Measurements from ENCODE around the gene CYSRT1.
A peak's percentile ranks its signal among the peaks of the same experiment; 100 is the strongest.

CYSRT1 gene

DNA sequence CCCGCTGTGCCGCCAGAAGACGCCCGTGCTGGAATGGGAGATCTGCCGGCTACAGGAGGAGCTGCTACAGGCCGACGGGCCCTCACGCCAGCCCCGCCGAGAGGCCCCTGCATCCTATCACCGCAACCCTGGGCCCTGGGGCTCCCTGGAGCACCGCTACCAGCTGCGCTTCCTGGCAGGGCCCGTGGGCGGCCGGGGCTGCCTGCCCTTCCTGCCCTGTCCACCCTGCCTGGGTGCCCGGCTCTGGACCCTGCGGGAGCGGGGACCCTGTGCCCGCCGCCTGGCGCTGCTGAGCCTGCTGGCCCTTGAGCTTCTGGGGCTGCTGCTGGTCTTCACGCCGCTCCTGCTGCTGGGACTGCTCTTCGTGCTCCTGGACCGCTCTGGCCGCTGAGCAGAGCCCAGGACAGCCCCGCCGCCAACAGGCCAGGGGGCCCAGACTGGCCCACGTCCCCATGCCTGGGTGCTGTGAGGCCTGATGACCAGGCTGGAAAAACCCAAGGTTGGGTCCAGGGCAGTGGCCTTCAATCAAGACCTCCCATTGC lies 6.7 kb upstream of the CYSRT1 start:
- peaks cover 0 to 64% (median 12%) of the 10 kb centered on the region in 11 experiments; a peak in 10 of 22 replicates for H4K20me1 ChIP-seq
- no peak for TF ChIP-seq Cebpa-rat (IDR thresholded peaks at IDR 0.05)
- peaks cover 20 to 58% (median 41%) of the 10 kb centered on the region in 11 experiments; a peak in 20 of 22 replicates for H3K36me3 ChIP-seq
- no peaks in the 10 kb centered on the region for H3K27me3 ChIP-seq
- H3K9ac ChIP-seq, result peak overlapping the region in 7 of 11 experiments; percentile 24 to 74 (median 57); a peak in 10 of 22 replicates
- peak overlapping the region in 7 of 11 experiments; percentile 63 to 96 (median 80); a peak in 16 of 22 replicates for H3K4me2 ChIP-seq
- H3K4me1 ChIP-seq, result peaks cover 29 to 62% (median 42%) of the 10 kb centered on the region in 10 experiments
- H3K9me3 ChIP-seq (replicated peaks in 1 of 11), result no peaks in the 10 kb centered on the region
- peak overlapping the region in 1 of 10 experiments; percentile 43; a peak in 2 of 20 replicates for H3K4me3 ChIP-seq
- peak overlapping the region in 4 of 11 experiments; percentile 49 to 68 (median 56); a peak in 10 of 22 replicates for H3K27ac ChIP-seq

DNA sequence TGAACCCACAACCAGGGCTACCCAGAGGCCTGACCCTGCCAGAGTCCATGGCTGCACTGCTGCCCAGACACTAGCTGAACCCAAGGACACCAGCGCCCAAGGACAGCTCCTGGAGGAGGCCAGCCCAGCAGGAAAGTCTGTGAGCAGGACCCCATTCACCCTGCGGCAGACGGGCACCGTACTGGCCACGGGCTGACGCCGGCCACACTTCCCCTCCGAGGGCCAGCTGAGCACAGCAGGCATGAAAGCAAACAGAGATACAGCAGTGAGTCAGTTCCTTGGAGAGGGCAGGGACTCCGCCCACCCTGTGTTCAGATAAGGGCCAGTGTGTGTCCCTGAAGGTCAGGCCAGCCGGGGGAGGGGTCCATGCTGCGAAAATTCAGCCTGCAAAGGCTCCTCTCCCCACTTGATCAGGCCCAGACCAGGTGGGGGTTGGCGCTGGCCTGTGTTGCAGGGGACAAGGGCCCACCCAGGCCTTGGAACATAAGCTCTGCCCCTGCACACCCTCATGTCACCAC lies 6.2 kb upstream of the CYSRT1 start:
- Histone ChIP-seq H3K4me2 (peak overlapping the region in 5 of 11 experiments; percentile 46 to 96 (median 85); a peak in 10 of 22 replicates), H3K9ac (peak overlapping the region in 7 of 11 experiments; percentile 17 to 74 (median 42); a peak in 10 of 22 replicates), H3K27me3 (no peaks in the 10 kb centered on the region), H3K27ac (peak overlapping the region in 4 of 11 experiments; percentile 49 to 68 (median 56); a peak in 7 of 22 replicates), H3K9me3 (replicated peaks in 1 of 11) (no peaks in the 10 kb centered on the region), H3K4me1 (peaks cover 30 to 63% (median 42%) of the 10 kb centered on the region in 10 experiments), H3K36me3 (peaks cover 20 to 53% (median 38%) of the 10 kb centered on the region in 11 experiments; a peak in 20 of 22 replicates), H3K4me3 (peak overlapping the region in 1 of 10 experiments; percentile 43; a peak in 1 of 20 replicates), H4K20me1 (peaks cover 0 to 58% (median 12%) of the 10 kb centered on the region in 11 experiments; a peak in 10 of 22 replicates)
- TF ChIP-seq Cebpa-rat (IDR thresholded peaks at IDR 0.05), result no peak

DNA sequence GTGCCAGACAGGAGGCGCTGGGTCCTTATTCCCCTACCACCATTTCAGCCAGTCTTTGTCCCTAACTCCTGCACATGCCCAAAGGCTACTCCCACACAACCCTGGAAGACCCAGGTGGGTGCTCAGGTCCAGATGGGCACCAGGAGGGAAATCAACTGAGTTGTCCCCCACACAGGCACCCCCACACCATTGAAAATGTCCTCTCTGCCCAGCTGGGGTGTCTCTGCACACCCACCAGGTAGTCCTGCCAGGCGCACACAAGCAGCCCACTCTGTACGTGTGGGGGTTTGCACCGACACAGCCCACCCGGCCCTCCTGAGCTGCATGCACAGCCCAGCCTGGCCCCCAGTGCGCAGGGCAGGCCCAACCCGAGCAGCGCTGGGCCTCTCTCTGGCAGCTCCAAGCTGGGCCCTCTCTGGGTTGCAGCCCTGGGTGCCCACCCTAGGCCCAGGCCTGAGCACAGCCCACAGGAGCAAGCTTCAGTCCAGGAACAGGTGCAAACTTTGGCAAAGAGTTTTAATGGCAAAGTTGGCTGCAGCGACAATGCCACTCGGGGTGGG lies 5.1 kb upstream of the CYSRT1 start:
- no peak overlapping the region for H3K27ac ChIP-seq
- H3K9ac ChIP-seq, result no peak overlapping the region; a peak in 1 of 22 replicates
- TF ChIP-seq Cebpa-rat (IDR thresholded peaks at IDR 0.05), result no peak
- no peaks in the 10 kb centered on the region for H3K27me3 ChIP-seq
- H3K4me3 ChIP-seq, result no peak overlapping the region
- peak overlapping the region in 3 of 11 experiments; percentile 85 to 96 (median 86); a peak in 4 of 22 replicates for H3K4me2 ChIP-seq
- H3K4me1 ChIP-seq, result peaks cover 40 to 74% (median 53%) of the 10 kb centered on the region in 10 experiments
- H3K36me3 ChIP-seq, result peaks cover 12 to 43% (median 29%) of the 10 kb centered on the region in 11 experiments; a peak in 20 of 22 replicates
- H4K20me1 ChIP-seq, result peaks cover 0 to 48% (median 12%) of the 10 kb centered on the region in 11 experiments; a peak in 10 of 22 replicates
- no peaks in the 10 kb centered on the region for H3K9me3 ChIP-seq (replicated peaks in 1 of 11)

DNA sequence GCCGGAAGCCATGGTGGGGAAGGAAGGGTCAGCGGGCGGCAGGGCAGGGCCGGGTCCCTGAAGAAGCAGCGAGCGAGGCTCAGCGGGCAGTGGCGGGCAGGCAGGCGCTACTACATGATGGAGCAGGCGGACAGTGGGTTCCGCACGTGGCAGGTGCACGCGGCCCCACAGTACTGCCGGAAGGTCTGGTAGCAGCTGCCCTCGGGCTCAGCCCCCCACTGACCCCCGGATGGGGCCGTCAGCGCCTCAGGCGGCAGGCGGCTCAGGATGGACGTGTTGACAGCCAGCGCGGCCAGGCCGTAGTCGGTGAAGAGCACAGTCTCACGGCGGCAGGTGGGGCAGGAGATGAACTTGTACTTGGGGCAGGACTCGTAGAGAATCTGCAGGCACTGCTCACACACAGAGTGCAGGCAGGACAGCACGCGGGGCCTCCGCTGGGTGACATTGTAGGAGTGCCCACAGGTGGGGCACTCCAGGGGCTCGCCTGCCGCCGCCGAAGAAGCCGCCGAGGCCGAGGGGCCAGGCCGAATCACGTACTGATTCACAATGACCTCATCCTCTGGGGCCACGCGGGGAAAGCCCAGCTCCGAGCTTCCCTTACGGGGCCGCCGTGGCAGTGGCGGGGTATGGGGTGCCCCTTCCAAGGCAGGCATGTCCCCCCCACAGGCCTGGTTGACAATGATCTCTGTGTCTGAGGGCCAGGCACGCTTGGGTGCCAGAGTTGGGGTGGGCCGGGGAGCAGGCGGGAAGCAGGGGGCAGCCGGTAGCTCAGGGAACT lies 4.5 kb upstream of the CYSRT1 start:
- no peak for TF ChIP-seq Cebpa-rat (IDR thresholded peaks at IDR 0.05)
- Histone ChIP-seq H3K27ac (no peak overlapping the region), H3K4me3 (no peak overlapping the region), H3K27me3 (no peaks in the 10 kb centered on the region), H3K4me1 (peaks cover 47 to 80% (median 59%) of the 10 kb centered on the region in 10 experiments), H3K36me3 (peaks cover 9 to 36% (median 23%) of the 10 kb centered on the region in 11 experiments; a peak in 18 of 22 replicates), H3K4me2 (peak overlapping the region in 3 of 11 experiments; percentile 6 to 85 (median 12); a peak in 4 of 22 replicates), H3K9ac (peak overlapping the region in 2 of 11 experiments; percentile 9 to 22; a peak in 1 of 22 replicates), H3K9me3 (replicated peaks in 1 of 11) (no peaks in the 10 kb centered on the region), H4K20me1 (peaks cover 0 to 42% (median 11%) of the 10 kb centered on the region in 11 experiments; a peak in 10 of 22 replicates)

DNA sequence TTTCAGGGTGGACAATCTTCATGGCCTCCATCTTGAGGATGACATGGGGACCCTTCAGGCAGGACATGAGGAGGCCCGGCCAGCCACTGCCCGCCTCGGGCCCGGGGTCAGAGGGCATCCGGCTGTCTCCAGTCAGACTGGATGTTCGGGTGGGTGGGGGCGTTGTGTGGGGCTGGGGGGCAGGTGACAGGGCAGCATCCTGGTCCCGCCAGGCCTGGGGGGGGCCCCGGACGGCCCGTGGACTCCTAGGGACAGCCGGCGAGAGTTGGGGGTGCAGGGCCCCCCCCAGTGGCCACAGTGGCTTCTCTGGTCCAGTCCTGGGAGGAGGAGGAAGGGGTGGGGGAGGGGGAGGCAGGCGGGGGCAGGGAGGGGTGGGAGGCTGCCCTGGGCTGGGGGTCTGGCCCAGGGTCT lies 3.9 kb upstream of the CYSRT1 start:
- TF ChIP-seq Cebpa-rat (IDR thresholded peaks at IDR 0.05), result no peak
- no peaks in the 10 kb centered on the region for H3K27me3 ChIP-seq
- H3K9me3 ChIP-seq (replicated peaks in 1 of 11), result no peaks in the 10 kb centered on the region
- H3K4me2 ChIP-seq, result peak overlapping the region in 9 of 11 experiments; percentile 99 to 100 (median 100); a peak in 13 of 22 replicates
- H3K36me3 ChIP-seq, result peaks cover 3 to 30% (median 17%) of the 10 kb centered on the region in 11 experiments; a peak in 12 of 22 replicates
- H3K4me3 ChIP-seq, result peak overlapping the region in 4 of 10 experiments; percentile 69 to 79 (median 74); a peak in 6 of 20 replicates
- H4K20me1 ChIP-seq, result peaks cover 0 to 40% (median 7%) of the 10 kb centered on the region in 11 experiments; a peak in 9 of 22 replicates
- H3K4me1 ChIP-seq, result peaks cover 49 to 83% (median 61%) of the 10 kb centered on the region in 10 experiments
- peak overlapping the region in 3 of 11 experiments; percentile 83 to 91 (median 85); a peak in 5 of 22 replicates for H3K9ac ChIP-seq
- no peak overlapping the region for H3K27ac ChIP-seq

DNA sequence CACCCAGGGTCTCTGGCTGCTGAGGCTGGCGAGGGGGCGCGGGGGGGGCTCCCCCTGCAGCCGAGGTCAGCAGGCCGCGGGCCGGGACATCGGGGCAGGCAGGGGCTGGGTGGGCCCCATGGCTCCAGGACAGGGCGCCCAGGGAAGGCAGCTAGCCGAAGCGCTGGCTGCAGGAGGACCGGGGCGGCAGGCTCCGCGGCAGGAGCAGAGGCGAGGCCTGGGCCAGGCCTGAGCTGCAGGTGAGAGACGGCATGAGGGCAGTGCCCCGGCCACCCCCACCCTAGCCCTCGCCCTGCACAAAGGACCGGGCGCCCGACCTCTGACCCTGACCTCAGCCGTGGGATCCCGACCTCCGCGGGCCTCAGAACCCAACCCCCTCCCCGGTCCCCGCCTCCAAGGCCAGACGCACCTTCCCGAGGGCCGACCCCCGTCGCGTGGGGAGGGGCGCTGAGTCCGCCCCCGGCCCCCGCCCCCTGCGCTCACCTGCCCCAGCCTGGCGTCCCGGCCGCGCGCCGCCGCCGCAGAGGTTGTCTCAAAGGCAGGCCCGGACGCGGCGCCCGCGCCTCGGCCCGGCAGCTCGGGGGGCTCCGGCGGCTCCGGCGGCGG lies 3.4 kb upstream of the CYSRT1 start:
- Histone ChIP-seq H3K36me3 (peaks cover 0 to 25% (median 12%) of the 10 kb centered on the region in 11 experiments; a peak in 6 of 22 replicates), H3K9ac (peak overlapping the region; percentile 67 to 94 (median 88)), H3K4me2 (peak overlapping the region; percentile 99 to 100 (median 100)), H3K4me1 (peaks cover 44 to 82% (median 57%) of the 10 kb centered on the region in 10 experiments), H3K27me3 (no peaks in the 10 kb centered on the region), H3K27ac (peak overlapping the region; percentile 37 to 75 (median 68); a peak in 19 of 22 replicates), H3K9me3 (replicated peaks in 1 of 11) (no peaks in the 10 kb centered on the region), H3K4me3 (peak overlapping the region; percentile 64 to 79 (median 72)), H4K20me1 (peaks cover 0 to 35% (median 7%) of the 10 kb centered on the region in 11 experiments; a peak in 9 of 22 replicates)
- no peak for TF ChIP-seq Cebpa-rat (IDR thresholded peaks at IDR 0.05)

DNA sequence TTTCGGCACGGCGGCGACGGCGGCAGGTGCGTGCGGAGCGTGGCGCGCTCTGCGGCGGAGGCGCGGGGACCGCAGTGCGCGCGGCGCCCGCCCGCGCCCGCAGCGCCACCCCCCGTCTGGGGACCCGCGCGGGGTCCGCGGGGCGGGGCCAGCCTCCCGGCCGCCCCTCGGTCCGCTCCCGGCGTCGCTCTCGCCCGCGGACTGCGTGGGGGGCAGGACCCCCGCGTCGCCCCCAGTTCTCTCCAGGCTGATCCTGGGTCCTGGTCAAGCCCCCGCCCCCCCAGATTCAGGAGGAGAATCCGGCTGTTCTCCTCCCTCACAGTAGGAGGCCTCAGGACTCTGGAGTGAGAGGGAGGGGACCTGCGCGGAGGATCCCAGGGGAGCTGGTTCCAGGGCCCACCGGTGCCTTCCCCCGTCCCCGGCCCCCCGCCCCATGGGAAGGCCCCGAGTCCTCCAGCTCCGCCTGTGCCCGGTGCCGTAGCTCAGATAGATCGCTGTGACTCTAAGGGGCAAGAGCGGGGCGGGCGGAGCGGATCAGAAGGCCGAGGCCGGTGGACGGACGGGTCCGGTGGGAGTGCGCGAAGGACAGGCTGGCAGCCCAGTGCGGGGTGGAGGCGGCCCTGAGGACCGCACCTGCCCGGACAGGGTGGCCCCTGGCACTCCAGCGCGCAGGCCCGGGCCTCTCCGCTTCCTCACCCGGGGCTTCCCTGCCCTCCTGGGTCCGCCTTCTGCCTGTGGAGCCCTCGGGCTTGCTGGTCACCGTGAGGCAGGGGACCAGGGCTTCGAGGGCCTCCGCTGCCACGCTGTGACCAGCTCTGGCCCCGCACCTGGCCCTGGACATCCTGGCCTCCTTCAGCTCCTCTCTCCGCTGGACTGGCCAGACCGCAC lies 2.5 kb upstream of the CYSRT1 start, which contains the start of gene RNF208:
Gene RNF208 (minus strand): TSS at position 51 of the 888 bp plus-strand sequence. CDS start 1,028 bp downstream, outside the sequence.
- Histone ChIP-seq H3K9ac (peak within 1 kb of the TSS; percentile 67 to 94 (median 88)), H3K27me3 (no peaks in the 10 kb centered on the region), H3K4me1 (peaks cover 36 to 82% (median 54%) of the 10 kb centered on the region in 10 experiments), H4K20me1 (peaks cover 0 to 27% (median 7%) of the 10 kb centered on the region in 11 experiments; a peak in 9 of 22 replicates), H3K9me3 (replicated peaks in 1 of 11) (no peaks in the 10 kb centered on the region), H3K4me2 (peak within 1 kb of the TSS; percentile 99 to 100 (median 100)), H3K27ac (peak within 1 kb of the TSS; percentile 55 to 75 (median 71)), H3K36me3 (peaks cover 0 to 21% (median 8%) of the 10 kb centered on the region in 11 experiments; a peak in 6 of 22 replicates), H3K4me3 (peak within 1 kb of the TSS; percentile 64 to 79 (median 72))
- no peak for TF ChIP-seq Cebpa-rat (IDR thresholded peaks at IDR 0.05)

Data from BLaER1 treated with 17β-estradiol and CSF1 and Interleukin-3, amounts not matched to agents 10 nM and 100 nM (cell line).